ENCODE data around the gene SRP9. TPM values are rescaled to one million over a fixed set of nuclear protein-coding genes. Genes with fewer than 3 reads are reported as not detected.
A peak's percentile ranks its signal among the peaks of the same experiment; 100 is the strongest.

The SRP9 gene, protein sequence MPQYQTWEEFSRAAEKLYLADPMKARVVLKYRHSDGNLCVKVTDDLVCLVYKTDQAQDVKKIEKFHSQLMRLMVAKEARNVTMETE
- 155 TPM for polyA plus RNA-seq (ENCODE audit: insufficient read length)

DNA sequence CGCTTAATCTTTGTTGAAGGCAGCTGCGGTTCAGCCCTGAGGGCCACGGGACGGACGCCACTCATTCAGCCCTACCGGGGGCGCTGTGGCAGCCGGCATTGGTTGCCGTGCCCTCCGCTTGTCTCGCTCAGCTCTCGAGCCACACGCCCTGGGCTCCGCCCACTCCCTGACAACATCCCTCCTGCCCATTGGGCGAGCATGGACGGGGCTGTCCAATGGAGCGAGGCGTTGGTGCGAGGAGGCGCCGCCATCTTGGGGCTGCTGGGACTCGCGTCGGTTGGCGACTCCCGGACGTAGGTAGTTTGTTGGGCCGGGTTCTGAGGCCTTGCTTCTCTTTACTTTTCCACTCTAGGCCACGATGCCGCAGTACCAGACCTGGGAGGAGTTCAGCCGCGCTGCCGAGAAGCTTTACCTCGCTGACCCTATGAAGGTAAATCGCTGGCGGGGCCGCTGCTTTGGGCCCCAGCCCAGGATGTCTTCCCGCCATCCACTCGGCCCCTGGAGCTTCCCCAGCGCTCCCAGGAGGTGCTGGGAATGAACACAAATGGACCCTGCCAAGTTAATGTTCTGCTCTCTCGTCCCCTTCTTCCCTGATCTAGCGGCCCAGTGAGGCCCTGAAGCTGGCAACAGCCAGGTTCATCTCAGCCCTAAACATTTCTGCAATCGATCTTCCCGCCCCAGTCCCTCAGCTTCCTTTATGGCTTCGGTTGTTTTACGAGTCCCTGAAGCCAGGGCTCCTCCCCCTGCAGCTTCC lies at the start of gene SRP9:
Gene SRP9 (plus strand): TSS at position 244 of the 754 bp plus-strand sequence. CDS start 115 bp downstream, at position 359.
- peak; percentile 99 for DNase-seq

DNA sequence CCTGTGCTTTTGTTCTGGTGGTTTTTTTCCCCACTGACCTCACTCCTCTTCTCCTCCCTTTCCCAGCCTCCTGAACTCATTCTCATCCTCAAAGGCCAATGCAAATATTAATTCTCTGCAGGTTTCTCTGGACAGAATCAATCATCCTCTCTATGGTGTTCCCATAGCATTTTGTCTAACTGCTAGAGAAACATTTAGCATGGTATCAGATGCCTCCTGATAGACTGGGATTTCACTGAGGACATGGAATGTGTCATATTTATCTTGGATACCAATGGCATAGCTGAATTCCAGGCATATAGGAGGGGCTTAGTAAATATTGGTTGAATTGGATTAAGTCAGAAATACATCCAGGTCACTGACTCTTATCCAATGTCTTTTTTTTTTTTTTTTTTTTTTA lies 46.1 kb upstream of the SRP9 start:
- no peak for DNase-seq

DNA sequence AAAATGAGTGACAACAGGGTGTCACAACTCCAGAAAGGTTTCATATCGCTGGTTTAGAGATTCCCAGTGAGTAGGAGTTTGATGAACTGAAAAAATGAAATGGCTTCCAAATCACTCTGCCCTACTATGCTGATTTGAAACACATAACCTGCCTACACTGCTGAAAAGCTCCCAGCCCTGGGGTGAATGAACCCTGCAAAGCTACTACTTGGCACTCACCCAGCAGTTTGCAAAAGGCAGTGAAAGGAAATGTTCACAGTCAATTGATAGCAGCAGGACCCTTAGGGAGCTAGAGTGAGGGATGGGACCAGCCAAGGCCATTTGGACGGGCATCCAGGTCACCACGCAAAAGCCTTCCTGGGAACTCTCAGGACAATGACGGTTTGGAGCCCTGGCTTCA lies 44.4 kb upstream of the SRP9 start:
- DNase-seq: no peak

DNA sequence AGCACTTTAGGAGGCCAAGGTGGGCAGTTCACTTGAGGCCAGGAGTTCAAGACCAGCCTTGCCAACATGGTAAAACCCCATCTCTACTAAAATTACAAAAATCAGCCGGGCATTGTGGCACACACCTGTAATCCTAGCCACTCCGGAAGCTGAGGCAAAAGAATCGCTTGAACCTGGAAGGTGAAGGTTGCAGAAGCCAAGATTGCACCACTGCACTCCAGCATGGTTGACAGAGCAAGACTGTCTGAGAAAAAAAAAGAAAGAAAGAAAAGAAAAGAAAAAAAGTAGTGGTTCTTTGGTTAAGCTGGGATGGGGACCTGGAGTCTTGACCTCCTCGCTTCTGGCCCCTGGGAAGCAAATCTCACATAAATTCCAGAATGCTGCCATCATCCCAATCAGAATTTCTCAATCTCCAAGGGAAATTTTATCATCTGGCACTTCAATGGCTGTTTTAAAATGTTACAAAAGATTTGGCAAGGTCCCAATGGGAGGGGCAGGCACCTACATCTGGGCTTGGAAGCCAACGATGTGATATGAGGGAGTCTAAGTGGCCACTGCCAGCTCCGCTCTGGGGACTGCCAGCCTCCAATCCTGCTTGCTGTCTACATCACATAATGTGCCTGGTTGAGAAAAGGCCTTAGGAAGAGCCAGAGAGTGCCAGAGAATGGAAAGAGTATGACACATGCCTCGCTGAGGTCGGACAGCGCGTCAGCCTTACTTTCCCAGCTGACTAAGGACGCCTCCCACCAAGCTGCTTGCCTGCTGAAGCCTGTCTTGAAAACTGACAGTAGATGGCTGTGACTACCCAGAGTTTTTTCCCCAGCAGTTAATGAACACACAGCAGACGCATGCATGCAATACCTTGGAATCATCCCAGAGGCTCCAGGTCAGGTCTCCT lies 42.1 kb upstream of the SRP9 start:
- peak; percentile 67 for DNase-seq

DNA sequence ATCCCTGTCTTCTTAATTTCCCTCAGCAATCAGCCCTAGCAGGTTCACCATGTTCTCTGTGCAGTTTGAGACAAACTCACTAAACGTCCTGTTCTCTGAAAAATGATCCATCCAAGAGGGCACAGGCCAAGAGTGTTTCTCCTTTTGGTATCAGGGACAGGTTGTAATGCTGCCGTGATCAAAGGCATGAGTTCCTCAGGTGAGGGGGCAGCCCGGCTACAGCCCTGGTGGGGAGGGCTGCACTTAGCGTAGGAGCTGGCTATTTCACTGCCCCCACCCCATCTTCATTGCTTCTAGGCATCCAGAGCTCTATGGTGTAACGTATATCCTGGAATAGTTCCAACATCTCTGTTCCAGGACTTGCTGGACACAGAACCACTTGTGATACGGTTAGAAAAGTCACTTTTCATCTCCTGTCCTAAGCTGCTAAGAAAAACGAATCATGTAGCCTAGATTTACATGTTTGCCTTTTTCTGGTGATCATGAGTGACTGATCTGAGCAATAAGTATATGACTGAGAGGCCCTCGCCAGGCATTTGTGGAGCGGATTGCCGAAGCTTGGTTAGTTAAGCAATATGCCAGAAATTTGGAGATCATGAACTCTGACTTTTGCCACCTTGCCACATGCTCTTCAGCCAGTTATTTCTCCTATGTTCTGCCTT lies 41.1 kb upstream of the SRP9 start:
- DNase-seq: no peak

DNA sequence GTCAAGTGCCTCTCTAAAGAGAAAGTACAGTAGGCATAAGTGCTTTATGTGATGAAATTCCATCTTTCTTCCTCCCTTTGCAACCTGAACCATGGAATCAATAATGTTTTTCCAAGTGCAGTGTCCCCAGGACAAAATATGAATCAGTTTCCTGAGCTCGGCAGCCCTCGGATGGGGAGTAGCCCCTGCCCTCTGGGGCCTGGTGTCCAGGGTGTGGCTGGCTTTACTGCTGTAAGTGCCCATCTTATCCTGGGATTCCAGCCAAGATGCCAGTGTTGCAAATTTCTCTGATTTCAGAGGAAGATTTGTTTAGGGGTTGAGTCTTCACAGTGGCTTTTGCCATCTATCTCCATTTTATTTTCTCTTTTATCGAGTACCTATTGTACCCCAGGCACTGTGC lies 40.5 kb upstream of the SRP9 start:
- DNase-seq: no peak

DNA sequence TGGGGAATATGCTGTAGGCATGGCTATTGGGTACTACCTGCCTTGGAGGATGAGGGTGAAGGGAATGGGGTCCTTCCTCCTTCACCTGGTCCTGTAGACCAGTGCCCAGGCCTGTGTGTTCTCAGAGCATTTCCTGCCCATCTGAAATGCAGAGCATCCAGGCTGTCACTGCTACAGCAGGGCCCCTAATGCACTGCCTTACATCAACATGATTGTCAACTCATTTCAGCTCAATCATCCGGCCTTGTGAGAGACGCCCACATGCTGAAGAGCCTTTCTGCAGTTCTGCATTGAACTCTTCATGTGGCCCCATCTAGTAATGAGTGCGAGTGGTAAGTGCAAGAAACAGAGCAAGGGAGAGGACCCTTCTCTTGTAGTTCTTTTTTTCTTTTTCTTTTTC lies 39.8 kb upstream of the SRP9 start:
- DNase-seq: no peak

DNA sequence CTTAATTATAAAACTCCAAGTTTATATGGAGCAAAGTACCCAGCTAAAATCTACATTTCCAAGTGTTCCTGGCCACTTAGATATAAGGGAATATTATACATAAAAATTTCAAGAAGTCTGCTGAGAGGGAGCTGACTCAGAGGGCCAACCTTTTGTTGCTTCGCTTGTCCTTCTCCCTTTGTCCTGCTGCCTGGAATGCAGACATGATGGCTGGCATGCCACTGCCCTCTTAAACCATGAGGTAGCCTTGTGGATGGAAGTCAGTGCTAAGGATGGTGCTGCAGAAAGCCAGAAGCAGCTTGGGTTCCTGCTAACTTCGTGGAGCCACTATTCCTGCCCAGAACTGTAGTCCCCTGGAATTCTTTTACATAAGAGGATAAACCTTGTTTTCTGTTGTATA lies 38.9 kb upstream of the SRP9 start:
- DNase-seq: no peak

DNA sequence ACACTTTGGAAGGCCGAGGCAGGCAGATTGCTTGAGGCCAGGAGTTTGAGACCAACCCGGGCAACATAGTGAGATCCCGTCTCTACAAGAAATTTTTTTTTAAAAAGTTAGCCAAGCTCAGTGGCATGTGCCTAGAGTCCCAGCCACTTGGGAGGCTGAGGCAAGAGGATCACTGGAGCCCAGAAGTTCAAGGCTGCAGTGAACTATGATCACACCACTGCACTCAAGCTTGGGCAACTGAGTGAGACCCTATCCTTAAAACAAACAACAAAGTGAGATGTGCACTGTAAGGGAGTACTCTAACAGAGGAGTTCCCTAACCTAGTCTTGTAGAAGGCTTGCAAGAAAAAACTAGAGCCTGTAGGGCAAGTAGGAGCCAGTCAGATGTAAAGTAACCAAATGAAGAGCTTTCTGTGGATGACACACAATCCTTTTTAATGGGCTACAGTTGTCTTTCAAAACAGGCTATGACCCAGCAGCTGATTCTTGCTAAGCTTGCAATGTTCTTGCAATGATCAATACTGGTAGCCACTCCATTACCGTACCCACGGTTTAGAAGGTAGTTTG lies 38.0 kb upstream of the SRP9 start:
- DNase-seq: no peak

DNA sequence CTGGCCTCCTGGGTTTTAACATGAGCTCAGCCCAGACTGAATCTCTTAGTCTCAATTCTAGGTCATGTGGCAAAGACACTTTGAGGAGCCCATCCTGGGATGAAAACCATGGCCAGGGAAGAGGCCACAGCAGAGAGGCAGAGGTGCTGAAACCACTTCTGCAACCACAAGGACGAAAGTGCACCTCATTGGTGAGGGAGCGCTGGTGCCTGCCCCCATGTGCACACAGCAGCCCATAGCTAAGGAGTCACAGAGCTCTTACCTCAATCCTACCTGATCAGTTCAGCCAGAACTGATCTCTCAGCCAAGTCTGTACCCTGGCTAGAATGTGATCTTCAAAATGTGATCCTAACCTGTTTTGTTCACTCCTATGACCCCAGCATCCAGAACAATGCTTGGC lies 32.9 kb upstream of the SRP9 start:
- DNase-seq: no peak

DNA sequence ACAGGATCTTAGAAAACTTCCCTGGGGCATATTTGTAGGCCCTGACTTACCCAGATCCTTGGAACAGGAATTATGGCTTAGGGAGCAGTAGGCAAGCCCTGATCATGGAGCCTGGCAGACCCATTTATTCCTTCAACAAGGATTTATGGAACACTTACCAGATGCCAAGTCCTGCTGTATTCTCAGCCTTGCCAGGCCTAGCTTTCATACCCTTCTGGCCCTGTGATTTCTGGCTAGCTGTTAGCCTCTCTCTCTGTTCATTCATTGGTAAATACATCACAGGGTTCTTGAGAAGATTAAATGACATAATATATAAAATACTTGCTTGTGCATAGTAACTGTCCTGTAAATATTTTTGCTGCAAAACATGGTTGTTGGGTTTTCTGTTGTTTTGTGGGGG lies 32.4 kb upstream of the SRP9 start:
- DNase-seq: no peak

DNA sequence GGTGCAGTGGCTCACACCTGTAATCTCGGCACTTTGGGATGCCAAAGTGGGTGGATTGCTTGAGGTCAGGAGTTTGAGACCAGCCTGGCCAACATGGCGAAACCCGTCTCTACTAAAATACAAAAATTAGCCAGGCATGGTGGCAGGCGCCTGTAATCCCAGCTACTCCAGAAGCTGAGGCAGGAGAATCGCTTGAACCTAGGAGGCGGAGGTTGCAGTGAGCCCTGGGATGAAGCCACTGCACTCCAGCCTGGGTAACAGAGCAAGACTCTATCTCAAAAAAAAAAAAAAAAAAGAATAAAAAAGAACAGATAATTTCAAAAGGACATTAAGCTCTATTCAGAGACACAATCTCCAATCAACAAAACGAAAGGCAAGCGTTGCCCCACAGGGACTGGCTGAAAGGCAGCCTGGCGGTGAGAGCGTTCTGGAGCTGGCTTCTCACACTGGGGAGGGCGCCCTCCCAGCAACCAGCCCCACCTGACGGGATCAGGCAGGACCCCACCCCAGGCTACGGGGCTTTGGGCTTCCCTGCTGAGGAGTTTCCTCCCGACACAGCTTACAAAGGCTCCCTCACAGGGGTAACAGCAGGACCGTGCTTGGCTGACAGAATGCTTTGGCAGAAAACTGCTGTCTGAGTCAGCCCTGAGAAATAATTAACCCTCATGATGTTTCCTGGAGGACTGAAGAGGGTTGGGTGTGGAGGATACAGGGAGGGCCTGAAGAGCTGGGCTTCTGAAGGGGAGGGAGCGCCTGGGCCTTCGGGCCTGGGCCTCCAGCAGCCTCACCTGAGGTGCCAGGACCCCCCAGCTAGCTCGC lies 31.1 kb upstream of the SRP9 start:
- peak; percentile 65 for DNase-seq

DNA sequence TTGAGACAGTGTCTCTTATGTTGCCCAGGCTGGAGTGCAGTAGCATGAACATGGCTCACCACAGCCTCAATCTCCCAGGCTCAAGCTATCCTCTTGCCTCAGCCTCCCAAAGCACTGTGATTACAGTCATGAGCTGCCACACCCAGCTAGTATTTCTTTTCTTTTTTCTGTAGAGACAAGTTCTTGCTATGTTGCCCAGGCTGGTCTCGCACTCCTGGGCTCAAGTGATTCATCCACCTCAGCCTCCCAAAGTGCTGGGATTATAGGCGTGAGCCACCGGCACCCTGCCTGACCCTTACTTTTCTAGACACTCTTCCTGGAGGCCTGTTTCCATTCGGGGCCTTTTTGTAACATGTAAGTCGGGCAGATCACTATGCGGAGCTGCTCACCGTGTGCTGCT lies 30.1 kb upstream of the SRP9 start:
- no peak for DNase-seq

DNA sequence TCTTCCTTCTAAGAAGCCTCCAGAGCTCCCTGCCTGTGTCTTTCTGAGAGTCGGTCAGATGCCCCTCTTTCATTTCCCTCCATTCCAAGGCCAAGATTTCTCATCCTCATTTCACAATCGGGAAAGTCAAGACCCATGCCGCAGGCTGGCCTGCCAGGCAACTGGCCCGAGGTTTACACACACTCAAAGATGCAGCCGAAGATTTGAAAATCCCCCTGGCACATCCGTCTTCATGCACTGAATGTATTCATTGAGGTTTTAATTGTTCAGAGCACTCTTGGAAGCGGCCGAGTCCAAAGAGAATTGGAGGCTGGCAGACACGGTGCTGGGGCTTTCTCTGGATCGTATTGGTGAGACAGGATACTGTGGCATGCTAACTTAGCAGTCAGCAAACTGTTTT lies 29.1 kb upstream of the SRP9 start:
- no peak for DNase-seq

DNA sequence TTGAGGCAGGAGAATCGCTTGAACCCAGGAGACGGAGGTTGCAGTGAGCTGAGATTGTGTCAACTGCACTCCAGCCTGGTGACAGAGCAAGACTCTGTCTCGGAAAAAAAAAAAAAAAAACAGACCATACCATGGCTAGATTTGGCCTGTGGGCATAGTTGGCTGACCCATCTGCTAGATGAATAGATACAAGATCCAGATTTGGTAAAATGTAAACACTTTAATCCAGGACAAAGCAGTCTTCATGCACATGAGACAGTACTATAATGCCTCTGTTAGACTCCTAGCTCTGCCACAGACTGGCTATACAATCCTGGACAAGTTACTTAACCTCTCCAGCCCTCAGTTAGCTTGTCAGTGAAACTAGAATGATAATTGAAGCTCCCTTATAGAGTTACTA lies 27.9 kb upstream of the SRP9 start:
- no peak for DNase-seq

DNA sequence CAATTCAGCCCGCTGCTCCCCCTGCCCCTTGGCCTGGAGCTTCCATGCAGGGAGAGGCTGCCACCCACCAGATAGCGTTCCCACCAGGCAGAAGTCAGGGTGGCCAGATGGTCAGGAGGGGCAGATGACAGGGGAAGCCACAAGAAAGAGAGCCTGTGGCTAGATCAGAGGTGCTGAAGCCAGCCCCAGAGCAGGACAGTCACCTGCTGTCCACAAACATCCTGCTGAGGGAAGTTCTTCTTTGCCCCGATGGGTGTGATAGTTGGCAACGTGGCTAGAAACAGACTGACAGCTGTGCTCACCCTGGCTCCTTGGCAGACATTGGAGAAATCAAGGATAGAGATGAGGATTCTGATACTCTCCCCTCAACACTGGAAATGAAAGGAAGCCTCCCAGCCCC lies 27.2 kb upstream of the SRP9 start:
- no peak for DNase-seq

DNA sequence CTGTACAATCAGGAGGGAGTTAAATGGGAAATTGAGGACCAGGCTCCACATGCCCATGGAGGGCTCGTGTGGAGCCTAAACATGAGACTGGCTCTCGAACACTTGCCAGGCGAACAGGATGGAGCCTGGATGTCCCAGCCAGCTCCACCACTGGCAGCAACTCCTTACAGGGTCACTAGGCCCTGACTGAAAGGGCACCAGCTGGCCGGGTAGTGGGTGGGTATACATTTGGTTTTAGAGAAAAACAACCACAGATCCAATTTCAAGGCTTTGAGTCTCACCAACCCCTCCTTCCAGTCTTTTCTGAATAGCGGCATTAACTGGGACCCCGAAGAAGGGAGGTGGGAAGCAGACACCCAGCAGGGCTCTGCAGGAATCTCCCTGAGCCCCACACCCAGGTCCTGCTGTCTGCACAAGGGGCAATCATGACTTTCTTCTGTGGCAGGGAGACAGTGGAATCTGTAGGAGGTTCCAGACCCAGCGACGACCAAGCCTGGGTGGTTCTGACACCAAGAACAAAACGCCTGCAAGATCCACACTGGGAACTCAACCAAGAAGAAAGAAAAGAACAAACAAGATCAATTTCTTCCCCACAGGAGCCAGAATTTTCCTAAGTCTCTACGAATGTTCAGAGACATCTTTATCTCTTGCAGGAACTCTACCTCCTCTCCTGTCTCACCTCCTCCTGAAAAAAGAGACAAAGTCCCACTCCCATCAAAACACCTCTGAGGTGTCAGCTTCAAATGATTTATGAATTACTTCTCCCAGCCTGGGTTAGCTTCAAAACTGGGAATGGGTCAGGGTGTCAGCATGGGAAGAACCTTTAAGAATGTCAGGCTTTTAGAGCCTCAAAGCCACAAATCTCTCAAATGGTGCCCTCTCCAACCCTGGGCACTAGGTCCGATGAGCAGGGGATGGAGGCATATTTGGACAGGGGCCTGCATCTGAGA lies 26.5 kb upstream of the SRP9 start:
- DNase-seq: no peak

DNA sequence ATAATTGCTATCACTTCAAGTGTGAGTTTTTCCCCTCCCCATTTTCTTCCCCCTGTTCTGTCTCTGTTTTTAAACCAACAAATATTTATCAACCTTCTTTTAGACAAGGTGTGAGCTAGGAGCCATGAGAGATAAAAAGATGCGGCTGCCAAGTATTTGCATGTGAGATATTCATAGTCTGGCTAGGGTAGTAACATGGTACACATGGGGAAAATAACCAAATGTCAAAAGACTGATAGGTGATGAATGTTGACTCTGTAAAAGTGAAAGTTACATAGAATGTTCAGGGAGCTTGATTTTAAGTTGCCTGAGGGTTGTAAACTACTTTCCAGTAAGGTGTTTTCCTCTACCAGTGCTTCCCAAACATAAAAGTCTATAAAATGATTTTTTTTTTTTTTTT lies 25.4 kb upstream of the SRP9 start:
- DNase-seq: no peak

DNA sequence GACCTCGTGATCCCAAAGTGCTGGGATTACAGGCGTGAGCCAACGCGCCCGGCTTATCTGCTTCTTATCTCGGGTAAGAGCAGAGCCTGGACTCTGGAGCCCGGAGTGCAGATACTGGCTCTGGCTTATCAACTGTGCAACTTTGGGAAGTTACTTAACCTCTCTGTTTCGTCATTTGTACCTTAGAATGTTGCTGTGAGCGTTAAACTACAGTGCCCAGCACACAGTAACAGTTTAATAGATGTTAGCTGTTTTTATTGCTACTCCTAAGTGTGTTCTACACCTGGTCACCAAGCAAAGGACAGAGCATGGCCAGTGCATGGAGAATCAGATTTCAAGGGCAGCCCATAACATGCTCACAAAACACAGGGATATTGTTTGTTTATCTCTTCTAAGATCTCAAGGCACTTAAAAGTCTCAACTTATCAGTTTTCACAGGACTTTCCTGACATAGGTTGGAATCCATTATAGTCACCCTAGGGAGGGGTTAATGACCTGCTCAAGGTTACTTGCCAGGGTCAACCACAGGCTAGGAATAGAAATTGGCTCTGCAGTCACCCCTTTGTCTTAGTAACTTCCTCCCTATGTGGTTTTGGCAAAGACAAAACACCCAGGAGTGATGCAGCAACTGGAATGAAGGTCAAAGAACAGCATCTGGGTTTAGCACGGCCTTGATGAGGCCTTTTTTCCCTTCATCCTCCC lies 22.5 kb upstream of the SRP9 start:
- no peak for DNase-seq
